ENCODE measurements around the gene FBXL2. TPM values are rescaled to one million over a fixed set of nuclear protein-coding genes. Genes with fewer than 3 reads are reported as not detected.
A peak's percentile ranks its signal among the peaks of the same experiment; 100 is the strongest.
"Not testable (repeated sequence)": the region's sequence is repeated elsewhere in the genome, so short reads cannot be mapped to it uniquely, and the experiment has no call there.

FBXL2 gene
- total RNA-seq, 8 experiments from 2014 or later, result 8.9 to 33.8 (median 14.0) TPM

DNA sequence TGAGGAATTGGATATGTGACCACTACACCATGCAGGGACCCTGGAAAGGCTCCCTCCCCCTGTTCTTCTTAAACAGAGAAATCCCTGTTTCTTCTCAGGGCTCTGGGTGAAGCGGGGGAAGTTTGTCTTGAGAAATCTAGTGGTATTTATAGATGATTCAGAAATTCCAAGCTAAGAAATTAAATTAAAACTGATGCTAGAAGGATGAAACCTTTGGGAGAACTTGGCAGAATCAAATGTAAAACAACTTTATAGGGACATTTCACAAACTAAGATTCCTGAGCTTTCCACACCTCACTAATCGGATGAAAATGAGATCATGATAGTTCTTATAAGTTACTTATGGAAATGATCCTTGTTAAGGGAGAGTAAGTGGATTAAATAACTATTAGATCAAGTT is 54.2 kb downstream of the FBXL2 start:
- H3K4me3 ChIP-seq, result no peak overlapping the region
- ATAC-seq (replicated peaks in 6 of 8), result no peak
- no peak overlapping the region for H3K27ac ChIP-seq
- 59 to 100% (median 93%) methylated on average over 1 to 2 of the region's 2 CpGs for WGBS, 10 experiments
- in situ Hi-C loops (cut with MboI; ENCODE audit: low pct_unique_long_range_greater_than_20kb in 2 of 9, low sequenced_read_pairs in 9 of 9, unreplicated experiment in 9 of 9), result no loop called here
- H3K4me1 ChIP-seq (replicated peaks in 1 of 2), result no peaks in the 10 kb centered on the region

DNA sequence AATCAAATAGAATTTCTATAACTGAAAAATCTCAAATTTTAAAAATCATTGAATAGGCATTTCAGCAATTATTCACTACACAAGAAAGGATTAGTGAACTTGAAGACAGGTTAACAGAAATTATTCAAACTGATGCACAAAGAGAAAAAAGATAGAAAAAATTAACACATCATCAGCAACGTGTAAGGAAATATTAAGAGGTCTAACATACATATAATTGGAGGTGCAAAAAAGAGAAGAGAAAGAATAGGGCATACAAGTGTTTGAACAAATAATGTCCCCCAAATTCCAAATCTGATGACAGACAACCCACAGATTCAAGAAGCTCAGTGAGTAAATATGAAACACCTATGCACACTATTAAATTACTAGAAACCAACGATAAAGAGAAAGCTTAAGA is 57.1 kb downstream of the FBXL2 start:
- in situ Hi-C loops (cut with MboI; ENCODE audit: low pct_unique_long_range_greater_than_20kb in 2 of 9, low sequenced_read_pairs in 9 of 9, unreplicated experiment in 9 of 9), result no loop called here
- ATAC-seq (replicated peaks in 6 of 8), result no peak
- H3K27ac ChIP-seq, result no peak overlapping the region
- H3K4me1 ChIP-seq (replicated peaks in 1 of 2), result no peaks in the 10 kb centered on the region
- H3K4me3 ChIP-seq, result no peak overlapping the region
- WGBS, 10 experiments, result 86 to 100% (median 97%) methylated on average over 1 to 2 of the region's 2 CpGs; no CpG with 5 or more reads in 1 of the 10 experiments

DNA sequence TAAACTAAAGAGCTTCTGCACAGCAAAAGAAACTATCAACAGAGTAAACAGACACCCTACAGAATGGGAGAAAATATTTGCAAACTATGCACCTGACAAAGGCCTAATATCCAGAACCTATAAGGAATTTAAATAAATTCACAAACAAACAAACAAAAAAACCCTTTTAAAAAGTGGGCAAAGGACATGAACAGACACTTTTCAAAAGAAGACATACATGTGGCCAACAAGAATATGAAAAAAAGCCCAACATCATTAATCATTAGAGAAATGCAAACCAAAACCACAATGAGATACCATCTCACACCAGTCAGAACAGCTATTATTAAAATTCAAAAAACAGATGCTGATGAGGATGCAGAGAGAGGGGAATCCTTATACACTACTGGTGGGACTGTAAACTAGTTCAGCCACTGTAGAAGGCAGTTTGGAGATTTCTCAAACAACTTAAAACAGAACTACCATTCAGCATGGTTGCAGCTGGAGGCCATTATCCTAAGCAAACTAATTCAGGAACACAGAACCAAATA is 61.8 kb downstream of the FBXL2 start:
- H3K4me3 ChIP-seq; H3K27ac ChIP-seq; H3K4me1 ChIP-seq (replicated peaks in 1 of 2); in situ Hi-C loops (cut with MboI; ENCODE audit: low pct_unique_long_range_greater_than_20kb in 2 of 9, low sequenced_read_pairs in 9 of 9, unreplicated experiment in 9 of 9): not testable (repeated sequence)
- peak in 3 of 8 experiments; percentile 40 to 57 (median 47) for ATAC-seq (replicated peaks in 6 of 8)

DNA sequence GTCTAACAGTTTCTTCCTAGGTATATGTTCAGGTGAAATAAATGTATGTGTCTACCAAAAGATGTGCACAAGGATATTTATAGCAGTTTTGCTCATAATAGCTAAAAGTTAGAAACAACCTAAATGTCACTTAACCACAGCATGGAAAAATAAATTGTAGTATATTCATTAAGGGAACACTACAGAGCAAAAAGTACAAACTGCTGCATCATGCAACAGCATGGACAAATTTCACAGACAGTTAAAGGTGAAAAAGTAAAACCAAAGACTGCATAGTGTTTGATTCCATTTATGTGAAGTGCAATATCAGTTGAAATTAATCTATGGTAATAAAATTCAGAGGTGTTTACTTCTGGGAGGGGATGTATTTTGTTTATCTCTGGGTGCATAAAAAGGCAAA is 62.5 kb downstream of the FBXL2 start:
- H3K4me1 ChIP-seq (replicated peaks in 1 of 2), result no peaks in the 10 kb centered on the region
- H3K27ac ChIP-seq, result no peak overlapping the region
- in situ Hi-C loops (cut with MboI; ENCODE audit: low pct_unique_long_range_greater_than_20kb in 2 of 9, low sequenced_read_pairs in 9 of 9, unreplicated experiment in 9 of 9), result no loop called here
- ATAC-seq (replicated peaks in 6 of 8), result no peak
- no peak overlapping the region for H3K4me3 ChIP-seq

DNA sequence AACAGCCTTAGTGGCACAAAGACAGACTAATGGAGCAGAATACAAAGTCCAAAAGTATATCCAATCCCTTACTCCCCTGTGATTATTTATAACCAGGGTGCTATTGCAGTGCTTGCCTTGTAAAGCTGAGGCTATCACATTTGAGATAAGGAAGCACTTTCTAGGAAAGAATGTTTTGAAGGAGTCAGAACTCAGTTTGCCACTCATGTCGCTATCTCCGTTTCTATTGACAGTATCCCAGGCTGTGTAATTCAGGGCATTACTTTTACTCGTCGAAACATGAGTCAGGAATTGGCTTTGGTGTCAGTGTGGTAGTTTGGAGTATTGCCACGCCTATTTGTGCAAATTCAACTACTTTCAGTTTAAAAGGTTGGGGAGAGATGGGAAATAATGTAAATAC is 78.4 kb downstream of the FBXL2 start:
- peak in 4 of 8 experiments; percentile 42 to 94 (median 68) for ATAC-seq (replicated peaks in 6 of 8)
- Histone ChIP-seq H3K27ac (no peak overlapping the region), H3K4me3 (no peak overlapping the region), H3K4me1 (replicated peaks in 1 of 2) (no peaks in the 10 kb centered on the region)
- in situ Hi-C loops (cut with MboI; ENCODE audit: low pct_unique_long_range_greater_than_20kb in 2 of 9, low sequenced_read_pairs in 9 of 9, unreplicated experiment in 9 of 9), result loop anchor here in 4 of 9 experiments (25.0 kb wide), 1 partner anchor 218 kb away; no protein-coding TSS in a partner anchor
- WGBS, 10 experiments, result 8 to 100% (median 68%) methylated on average over 1 to 5 of the region's 5 CpGs; no CpG with 5 or more reads in 2 of the 10 experiments

DNA sequence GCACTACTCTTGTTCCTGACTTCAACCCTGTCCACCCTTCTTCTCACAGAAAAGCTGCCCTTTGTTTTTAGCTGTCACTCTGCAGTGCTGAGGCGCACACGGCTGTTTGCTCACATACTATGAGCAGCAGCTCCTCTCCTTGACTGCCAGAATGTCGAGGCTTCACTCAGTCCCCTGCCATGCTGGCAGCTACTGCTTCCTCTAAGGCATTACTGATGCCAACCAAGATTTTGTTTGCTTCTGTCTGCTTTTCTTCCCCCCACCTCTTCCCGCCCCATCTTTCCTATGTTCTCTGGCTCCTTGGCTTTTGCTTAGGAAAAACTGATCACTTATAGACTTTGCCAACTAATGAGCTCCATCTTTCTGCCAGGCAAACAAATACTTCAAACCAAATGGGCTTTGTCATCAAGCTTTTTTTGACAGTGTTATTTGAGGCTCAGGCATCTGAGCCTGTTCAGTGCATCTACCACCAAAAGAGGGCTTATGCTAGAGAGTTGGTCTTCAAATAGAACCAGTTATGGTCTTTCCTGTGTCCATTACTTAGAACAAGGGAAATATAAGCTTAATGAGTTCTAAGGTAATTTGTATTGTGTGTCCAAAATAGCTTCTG is 81.0 kb downstream of the FBXL2 start:
- H3K4me1 ChIP-seq (replicated peaks in 1 of 2), result no peaks in the 10 kb centered on the region
- in situ Hi-C loops (cut with MboI; ENCODE audit: low pct_unique_long_range_greater_than_20kb in 2 of 9, low sequenced_read_pairs in 9 of 9, unreplicated experiment in 9 of 9), result loop anchor here in 4 of 9 experiments (25.0 kb wide), 1 partner anchor 221 kb away; no protein-coding TSS in a partner anchor
- no peak overlapping the region for H3K4me3 ChIP-seq
- peak in 2 of 8 experiments; percentile 55 to 92 for ATAC-seq (replicated peaks in 6 of 8)
- no peak overlapping the region for H3K27ac ChIP-seq
- 40 to 100% (median 67%) methylated on average over 1 to 3 of the region's 4 CpGs; no CpG with 5 or more reads in 4 of the 10 experiments for WGBS, 10 experiments

DNA sequence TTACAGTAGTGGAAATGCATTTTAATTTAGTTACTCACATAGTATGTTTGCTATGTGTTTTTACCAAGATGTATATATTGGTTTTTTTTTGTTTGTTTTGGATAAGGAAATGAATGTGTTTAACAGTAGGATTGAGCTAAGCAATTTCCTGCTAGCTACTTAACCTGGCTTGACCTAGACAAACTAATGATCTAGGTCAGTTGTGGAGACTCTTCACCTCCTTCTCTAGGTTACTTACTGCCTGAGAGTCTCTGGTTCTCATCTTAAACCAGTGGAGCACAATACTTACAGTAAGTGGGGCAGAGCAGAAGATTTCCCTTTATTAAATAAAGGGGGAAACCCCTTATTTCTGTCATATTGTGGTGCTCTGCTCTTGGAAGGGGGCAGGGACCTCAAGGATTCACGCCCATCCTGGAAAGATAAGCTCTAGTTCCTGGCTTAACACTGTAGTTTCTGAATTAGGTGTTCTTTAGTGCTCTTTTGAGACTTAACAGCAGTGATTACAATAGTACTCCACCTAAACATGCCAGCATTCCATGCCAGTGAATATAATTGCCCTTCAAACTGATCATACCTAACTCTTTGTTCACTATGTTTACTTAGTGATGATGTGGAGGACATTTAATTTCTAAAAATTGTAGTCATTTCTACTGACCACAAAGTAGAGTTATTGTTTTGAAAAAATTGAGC is 83.0 kb downstream of the FBXL2 start:
- in situ Hi-C loops (cut with MboI; ENCODE audit: low pct_unique_long_range_greater_than_20kb in 2 of 9, low sequenced_read_pairs in 9 of 9, unreplicated experiment in 9 of 9), result loop anchor here in 4 of 9 experiments (25.0 kb wide), 1 partner anchor 223 kb away; no protein-coding TSS in a partner anchor
- Histone ChIP-seq H3K4me1 (replicated peaks in 1 of 2) (no peaks in the 10 kb centered on the region), H3K27ac (no peak overlapping the region), H3K4me3 (no peak overlapping the region)
- 83 to 100% (median 100%) methylated on average over 1 of the region's 1 CpG; no CpG with 5 or more reads in 7 of the 10 experiments for WGBS, 10 experiments
- no peak for ATAC-seq (replicated peaks in 6 of 8)

DNA sequence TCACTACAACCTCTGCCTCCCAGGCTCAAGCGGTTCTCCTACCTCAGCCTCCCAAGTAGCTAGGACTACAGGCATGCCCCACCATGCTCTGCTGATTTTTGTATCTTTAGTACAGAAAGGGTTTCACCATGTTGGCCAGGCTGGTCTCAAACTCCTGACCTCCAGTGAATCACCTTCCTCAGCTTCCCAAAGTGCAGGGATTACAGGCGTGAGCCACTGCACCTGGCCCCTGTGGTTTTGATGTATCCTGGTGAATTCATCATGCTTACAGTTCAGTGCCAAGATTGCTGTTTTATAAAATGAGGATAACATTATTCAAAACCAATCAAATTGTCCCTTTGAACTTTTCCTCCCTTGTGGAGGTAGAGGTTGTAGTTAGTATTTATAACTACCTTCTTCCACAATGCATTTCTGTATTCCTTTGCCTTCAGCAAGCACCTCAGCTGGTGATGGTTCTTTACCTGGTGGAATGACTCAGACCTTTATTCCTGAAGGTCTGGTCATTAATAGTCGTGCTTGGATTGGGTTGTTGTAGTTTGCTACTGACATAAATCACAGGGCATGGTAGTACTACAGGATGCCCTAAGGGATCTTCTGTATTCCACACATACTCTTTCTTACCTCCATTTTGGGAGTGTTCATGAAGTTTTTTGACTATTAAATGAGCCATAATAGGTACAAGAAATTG is 86.0 kb downstream of the FBXL2 start:
- H3K4me3 ChIP-seq, result no peak overlapping the region
- no peak overlapping the region for H3K27ac ChIP-seq
- no peak for ATAC-seq (replicated peaks in 6 of 8)
- H3K4me1 ChIP-seq (replicated peaks in 1 of 2), result no peaks in the 10 kb centered on the region
- WGBS, 10 experiments, result 20 to 100% (median 94%) methylated on average over 1 to 3 of the region's 3 CpGs; no CpG with 5 or more reads in 2 of the 10 experiments
- in situ Hi-C loops (cut with MboI; ENCODE audit: low pct_unique_long_range_greater_than_20kb in 2 of 9, low sequenced_read_pairs in 9 of 9, unreplicated experiment in 9 of 9), result loop anchor here in 4 of 9 experiments (25.0 kb wide), 1 partner anchor 226 kb away; no protein-coding TSS in a partner anchor

DNA sequence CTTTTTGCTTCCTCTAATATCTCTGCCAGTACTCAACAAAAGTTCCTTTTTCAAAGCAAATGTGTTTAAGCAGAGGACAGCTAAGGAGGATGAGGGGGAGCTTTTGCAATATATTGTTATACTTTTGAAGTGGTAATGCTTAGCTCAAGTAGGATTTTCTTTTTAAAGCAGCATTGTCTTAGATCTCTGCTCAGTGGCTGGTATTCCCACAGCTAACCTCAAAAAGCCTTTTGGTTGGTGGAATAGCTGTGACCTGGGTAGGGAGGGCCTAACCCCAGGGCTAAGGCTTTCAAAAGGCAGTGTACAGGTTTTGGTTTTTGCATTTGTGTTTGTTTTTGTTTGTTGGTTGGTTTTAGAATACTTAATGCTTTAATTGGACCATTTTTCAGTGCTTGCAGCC is 86.8 kb downstream of the FBXL2 start:
- in situ Hi-C loops (cut with MboI; ENCODE audit: low pct_unique_long_range_greater_than_20kb in 2 of 9, low sequenced_read_pairs in 9 of 9, unreplicated experiment in 9 of 9), result loop anchor here in 4 of 9 experiments (25.0 kb wide), 1 partner anchor 227 kb away; no protein-coding TSS in a partner anchor
- no peak for ATAC-seq (replicated peaks in 6 of 8)
- no peak overlapping the region for H3K27ac ChIP-seq

DNA sequence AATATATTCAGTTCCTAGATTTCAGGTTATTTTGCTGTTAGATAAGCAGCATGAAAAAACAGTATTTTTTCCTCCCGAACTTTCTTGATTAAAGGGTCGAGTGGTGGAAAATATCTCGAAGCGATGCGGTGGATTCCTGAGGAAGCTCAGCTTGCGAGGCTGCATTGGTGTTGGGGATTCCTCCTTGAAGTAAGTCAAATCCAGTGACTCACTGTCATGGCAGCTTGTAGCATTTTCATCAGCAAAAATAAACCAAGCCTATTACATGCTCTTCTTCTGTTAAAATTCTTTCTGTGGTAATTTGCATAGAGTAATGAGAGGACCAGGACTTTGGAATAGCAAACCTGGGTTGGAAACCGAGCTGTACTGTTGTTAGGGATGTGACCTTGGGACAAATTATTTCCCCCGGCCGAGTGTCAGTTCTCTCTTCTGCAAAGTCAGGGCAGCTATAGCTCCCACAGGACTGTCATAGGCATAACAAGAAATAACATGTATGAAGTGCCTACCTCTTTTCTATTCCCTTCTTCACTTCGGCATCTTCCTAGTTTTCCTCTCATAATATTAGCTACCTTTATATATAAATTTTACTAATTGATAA is 87.4 kb downstream of the FBXL2 start:
- ATAC-seq (replicated peaks in 6 of 8), result no peak
- in situ Hi-C loops (cut with MboI; ENCODE audit: low pct_unique_long_range_greater_than_20kb in 2 of 9, low sequenced_read_pairs in 9 of 9, unreplicated experiment in 9 of 9), result loop anchor here in 4 of 9 experiments (25.0 kb wide), 1 partner anchor 227 kb away; no protein-coding TSS in a partner anchor
- no peak overlapping the region for H3K27ac ChIP-seq
- WGBS, 10 experiments, result 69 to 100% (median 95%) methylated on average over 1 to 9 of the region's 10 CpGs
- no peaks in the 10 kb centered on the region for H3K4me1 ChIP-seq (replicated peaks in 1 of 2)
- H3K4me3 ChIP-seq, result no peak overlapping the region

More for the DNA sequence above, 86.8 kb downstream of the FBXL2 start:
- H3K4me1 ChIP-seq (replicated peaks in 1 of 2), result no peaks in the 10 kb centered on the region
- no peak overlapping the region for H3K4me3 ChIP-seq

DNA sequence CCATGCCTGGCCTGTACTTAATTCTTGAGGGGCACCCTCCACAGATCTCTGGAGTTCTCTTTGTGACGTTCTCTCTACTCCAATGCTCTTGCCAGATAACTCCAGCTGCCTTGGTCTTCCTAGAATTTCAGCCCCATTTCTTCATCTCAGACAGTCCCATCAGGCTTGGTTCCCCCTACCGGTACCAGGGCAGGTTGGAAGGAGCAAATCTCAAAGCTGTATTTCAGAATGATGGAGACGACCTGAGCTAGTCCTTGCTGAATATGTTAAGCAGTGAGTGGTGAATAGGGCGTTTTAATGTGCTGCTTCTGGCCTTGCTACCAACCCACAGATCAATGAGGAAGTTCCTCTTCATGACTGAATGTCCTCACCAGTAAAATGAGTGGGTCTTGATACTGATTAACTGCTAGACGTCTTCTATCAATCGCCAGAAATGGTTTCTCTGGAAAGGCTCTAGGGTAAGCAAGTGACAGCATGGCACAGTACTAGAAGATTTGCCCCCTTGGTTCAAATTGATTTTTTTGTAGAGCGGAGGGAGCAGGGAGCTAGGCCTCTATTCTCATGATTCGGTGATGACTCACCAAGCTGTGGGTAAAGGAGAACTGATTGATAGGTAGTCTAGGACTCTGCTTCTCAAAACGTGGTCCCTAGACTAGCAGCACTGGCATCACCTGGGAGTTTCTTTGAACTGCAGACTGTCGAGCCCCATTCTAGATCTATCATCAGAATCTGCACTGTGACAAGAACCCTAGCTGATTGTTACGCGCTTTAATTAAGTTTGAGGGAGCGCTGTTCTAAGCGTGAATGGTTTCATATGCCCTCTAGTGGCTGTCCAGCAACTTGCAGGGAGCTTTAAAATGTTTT is 95.2 kb downstream of the FBXL2 start:
- ATAC-seq (replicated peaks in 6 of 8), result peak; percentile 51 to 92 (median 76)
- no peak overlapping the region for H3K27ac ChIP-seq
- peaks cover 0 to 3% of the 10 kb centered on the region in 2 donors for H3K4me1 ChIP-seq (replicated peaks in 1 of 2)
- 0 to 76% (median 58%) methylated on average over 1 to 12 of the region's 14 CpGs; no CpG with 5 or more reads in 2 of the 10 experiments for WGBS, 10 experiments
- H3K4me3 ChIP-seq, result no peak overlapping the region
- in situ Hi-C loops (cut with MboI; ENCODE audit: low pct_unique_long_range_greater_than_20kb in 2 of 9, low sequenced_read_pairs in 9 of 9, unreplicated experiment in 9 of 9), result loop anchor here in 5 of 9 experiments (5.0 to 25.0 kb wide), 2 partner anchors 235 to 240 kb away; no protein-coding TSS in a partner anchor

DNA sequence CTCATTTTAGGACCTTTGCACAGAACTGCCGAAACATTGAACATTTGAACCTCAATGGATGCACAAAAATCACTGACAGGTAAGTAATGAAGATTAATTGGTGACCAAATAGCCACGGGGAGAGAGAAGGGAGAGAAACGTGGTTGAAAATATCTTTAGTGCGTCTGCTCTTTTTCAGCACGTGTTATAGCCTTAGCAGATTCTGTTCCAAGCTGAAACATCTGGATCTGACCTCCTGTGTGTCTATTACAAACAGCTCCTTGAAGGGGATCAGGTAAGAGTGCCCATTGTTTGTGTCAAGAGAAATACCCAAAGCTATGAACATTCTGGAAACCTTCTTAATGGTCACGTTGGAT is 95.8 kb downstream of the FBXL2 start:
- in situ Hi-C loops (cut with MboI; ENCODE audit: low pct_unique_long_range_greater_than_20kb in 2 of 9, low sequenced_read_pairs in 9 of 9, unreplicated experiment in 9 of 9), result loop anchor here in 5 of 9 experiments (5.0 to 25.0 kb wide), 2 partner anchors 236 to 241 kb away; no protein-coding TSS in a partner anchor
- WGBS, 10 experiments, result 0 to 72% (median 47%) methylated on average over 1 to 6 of the region's 6 CpGs; no CpG with 5 or more reads in 1 of the 10 experiments

More for the DNA sequence above, 95.8 kb downstream of the FBXL2 start:
- no peak overlapping the region for H3K4me3 ChIP-seq
- no peak for ATAC-seq (replicated peaks in 6 of 8)
- H3K27ac ChIP-seq, result no peak overlapping the region
- H3K4me1 ChIP-seq (replicated peaks in 1 of 2), result peaks cover 0 to 3% of the 10 kb centered on the region in 2 donors

Measured in motor neuron (in vitro differentiated cells).